Measurements from ENCODE around the gene SNX3.

The SNX3 gene

DNA sequence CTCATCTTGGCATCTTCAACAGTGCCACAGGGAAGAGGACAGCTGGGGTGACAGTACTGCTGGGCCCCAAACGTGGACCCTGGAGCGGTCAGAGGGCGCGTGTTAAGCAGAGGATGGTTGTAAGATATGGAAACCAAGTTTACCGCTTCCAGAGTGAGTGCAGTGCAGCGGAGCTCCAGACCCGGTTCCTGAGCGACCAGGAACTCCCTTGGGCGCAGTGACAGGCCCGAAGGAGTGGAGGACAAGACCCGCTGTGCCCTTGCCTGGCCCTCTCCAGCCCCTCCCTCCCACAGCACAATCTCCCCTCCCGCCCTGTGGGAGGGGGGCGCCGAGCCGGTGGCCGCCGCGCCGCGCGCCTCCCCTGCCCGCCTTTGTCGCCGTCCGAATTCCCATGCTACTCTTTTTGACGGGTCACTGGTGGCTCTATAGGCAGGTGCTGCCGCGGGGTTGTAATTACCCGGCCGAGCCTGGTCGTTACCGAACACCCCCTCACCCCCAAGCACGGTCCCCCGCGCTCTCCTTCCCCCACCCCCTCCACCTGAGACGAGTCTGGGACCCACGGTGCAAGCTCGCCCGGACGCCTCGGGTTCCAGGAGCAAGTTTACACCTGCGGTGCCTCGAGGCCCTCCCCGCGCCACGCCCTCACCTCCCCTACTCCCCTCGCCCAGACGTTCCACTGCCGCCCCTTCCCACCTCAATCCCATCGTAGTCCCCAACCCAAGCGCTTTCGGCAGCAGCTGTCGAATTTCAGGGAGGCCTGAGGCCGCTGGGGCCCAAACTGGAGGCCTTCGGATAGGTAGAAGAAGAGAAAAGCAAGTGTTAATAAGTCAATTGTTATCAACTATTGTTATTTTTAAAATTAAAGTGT is 91.1 kb downstream of the SNX3 start:
- FAIRE-seq: no peak

DNA sequence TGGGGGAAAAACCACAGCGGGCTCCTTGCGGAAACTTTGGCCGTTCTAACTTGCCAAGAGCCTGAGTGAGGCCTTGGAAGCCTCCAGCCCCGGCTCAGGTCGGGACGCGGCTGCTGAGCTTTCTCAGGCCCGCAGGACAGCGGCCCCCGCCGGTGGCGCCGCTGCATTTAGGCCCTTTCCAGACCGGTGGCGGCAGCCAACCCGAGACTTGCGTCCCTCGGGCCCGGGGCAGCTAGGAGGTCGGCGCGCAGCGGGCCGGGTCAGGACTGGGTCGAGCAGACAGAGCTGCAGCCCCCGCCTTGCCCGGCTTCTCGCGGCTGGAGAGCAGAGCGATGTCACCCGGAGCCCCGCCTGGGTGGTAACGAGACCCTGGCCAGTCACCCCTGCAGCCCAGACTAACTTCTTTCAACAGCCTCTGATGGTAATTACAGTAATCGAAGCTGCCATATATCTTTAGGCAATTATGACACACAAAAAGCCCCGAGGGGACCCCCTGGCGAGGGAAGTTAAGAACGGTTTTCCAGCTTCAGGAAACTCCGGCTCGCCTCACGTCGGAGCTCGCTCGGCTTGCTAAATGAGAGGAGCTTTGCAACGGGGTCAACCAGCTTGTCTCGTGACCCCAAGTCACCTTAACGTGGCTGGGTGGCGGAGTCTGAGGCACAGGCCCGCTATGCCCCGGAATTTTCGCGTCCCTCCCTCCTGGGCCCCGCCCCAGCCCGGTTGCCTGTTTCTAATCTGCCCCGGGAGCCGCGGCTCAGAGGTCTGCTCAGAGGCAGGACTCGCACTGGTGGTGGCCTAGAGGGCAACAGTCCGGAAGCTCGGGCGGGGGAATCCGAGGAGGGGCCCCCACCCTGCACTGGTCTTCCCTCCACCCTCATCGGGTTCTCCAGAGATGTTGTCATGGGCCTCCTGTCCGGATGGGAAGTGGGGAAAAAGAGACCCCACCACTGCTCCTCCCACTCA is 92.1 kb downstream of the SNX3 start:
- FAIRE-seq (no peak), DNase-seq (ENCODE audit: insufficient read length, low spot score) (no peak)
- TF ChIP-seq POLR2AphosphoS5 (IDR thresholded peaks at IDR 0.05; ENCODE audit: low read depth, low read length): no peak
- TF ChIP-seq POLR2A (IDR thresholded peaks at IDR 0.05; ENCODE audit: low read depth, low read length): no peak
- no peak for TF ChIP-seq SPI1 (IDR thresholded peaks at IDR 0.05; ENCODE audit: low read depth, low read length)
- TF ChIP-seq TAF1 (IDR thresholded peaks at IDR 0.05; ENCODE audit: low read depth, low read length): no peak
- TF ChIP-seq POU2F2 (IDR thresholded peaks at IDR 0.05; ENCODE audit: low read depth, low read length): no peak
- TF ChIP-seq PAX5 (IDR thresholded peaks at IDR 0.05; ENCODE audit: insufficient read depth, low read length, severe bottlenecking): no peak

More for the DNA sequence above, 91.1 kb downstream of the SNX3 start:
- DNase-seq (ENCODE audit: insufficient read length, low spot score): no peak
- TF ChIP-seq POLR2AphosphoS5 (IDR thresholded peaks at IDR 0.05; ENCODE audit: low read depth, low read length) (no peak), SPI1 (IDR thresholded peaks at IDR 0.05; ENCODE audit: low read depth, low read length) (no peak), PAX5 (IDR thresholded peaks at IDR 0.05; ENCODE audit: insufficient read depth, low read length, severe bottlenecking) (no peak), TAF1 (IDR thresholded peaks at IDR 0.05; ENCODE audit: low read depth, low read length) (no peak), POU2F2 (IDR thresholded peaks at IDR 0.05; ENCODE audit: low read depth, low read length) (no peak), POLR2A (IDR thresholded peaks at IDR 0.05; ENCODE audit: low read depth, low read length) (no peak)

DNA sequence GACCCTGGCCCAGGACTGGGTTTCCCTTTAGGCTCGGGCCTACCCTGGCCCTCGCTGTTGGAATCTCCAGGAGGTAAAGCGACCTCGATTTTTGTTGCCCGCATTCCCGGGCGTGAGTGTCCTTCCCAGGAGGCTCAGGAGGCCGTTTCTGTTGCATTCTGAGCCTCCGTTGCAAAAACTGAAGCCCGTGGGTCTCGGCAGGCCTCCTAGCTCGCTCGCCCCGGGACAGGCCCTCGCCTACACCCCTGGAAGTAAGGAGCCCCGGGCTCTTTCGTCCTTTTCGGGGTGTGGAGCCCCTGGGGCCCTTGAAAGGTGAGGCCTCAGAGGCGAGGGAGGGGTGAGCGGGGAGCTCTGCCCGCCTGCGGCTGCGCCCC is 92.8 kb downstream of the SNX3 start:
- FAIRE-seq (no peak), DNase-seq (ENCODE audit: insufficient read length, low spot score) (no peak)
- no peak for TF ChIP-seq PAX5 (IDR thresholded peaks at IDR 0.05; ENCODE audit: insufficient read depth, low read length, severe bottlenecking)
- TF ChIP-seq SPI1 (IDR thresholded peaks at IDR 0.05; ENCODE audit: low read depth, low read length): no peak
- TF ChIP-seq TAF1 (IDR thresholded peaks at IDR 0.05; ENCODE audit: low read depth, low read length): no peak
- no peak for TF ChIP-seq POLR2A (IDR thresholded peaks at IDR 0.05; ENCODE audit: low read depth, low read length)
- no peak for TF ChIP-seq POU2F2 (IDR thresholded peaks at IDR 0.05; ENCODE audit: low read depth, low read length)
- no peak for TF ChIP-seq POLR2AphosphoS5 (IDR thresholded peaks at IDR 0.05; ENCODE audit: low read depth, low read length)

DNA sequence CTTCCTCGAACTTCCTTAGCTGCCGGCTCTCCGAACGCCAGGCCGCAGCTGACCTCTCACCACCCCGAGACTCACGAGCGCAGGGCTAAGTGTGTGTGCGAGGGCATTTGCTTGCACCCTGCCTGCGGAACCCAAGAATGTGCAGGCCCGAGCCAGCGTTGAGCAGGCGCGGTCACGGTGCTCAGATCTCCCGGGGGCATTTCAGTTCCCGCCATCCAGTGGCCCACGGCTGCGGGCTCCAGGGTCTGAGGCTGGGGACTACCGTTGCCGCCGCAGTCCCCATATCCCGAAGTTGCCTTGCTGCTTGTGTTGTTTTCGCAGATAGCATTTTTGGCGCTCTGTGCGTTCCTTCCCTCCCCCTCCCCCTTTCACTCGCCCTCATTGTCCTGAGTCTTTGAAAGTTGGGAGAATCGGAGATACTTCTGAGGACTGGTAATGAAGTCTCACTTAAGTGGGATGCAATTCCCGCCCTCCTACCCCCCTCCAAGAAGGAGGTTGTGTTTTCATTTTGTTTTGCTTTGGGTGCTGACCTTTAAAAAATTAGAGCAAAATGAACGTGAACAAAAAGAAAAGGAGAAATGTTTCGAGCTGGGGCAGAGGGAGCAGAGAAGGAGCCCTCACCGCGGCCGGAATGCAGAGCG is 93.3 kb downstream of the SNX3 start:
- DNase-seq (ENCODE audit: insufficient read length, low spot score) (no peak), FAIRE-seq (no peak)
- TF ChIP-seq SPI1 (IDR thresholded peaks at IDR 0.05; ENCODE audit: low read depth, low read length) (no peak), POU2F2 (IDR thresholded peaks at IDR 0.05; ENCODE audit: low read depth, low read length) (no peak), TAF1 (IDR thresholded peaks at IDR 0.05; ENCODE audit: low read depth, low read length) (no peak), POLR2A (IDR thresholded peaks at IDR 0.05; ENCODE audit: low read depth, low read length) (no peak), PAX5 (IDR thresholded peaks at IDR 0.05; ENCODE audit: insufficient read depth, low read length, severe bottlenecking) (no peak), POLR2AphosphoS5 (IDR thresholded peaks at IDR 0.05; ENCODE audit: low read depth, low read length) (no peak)

DNA sequence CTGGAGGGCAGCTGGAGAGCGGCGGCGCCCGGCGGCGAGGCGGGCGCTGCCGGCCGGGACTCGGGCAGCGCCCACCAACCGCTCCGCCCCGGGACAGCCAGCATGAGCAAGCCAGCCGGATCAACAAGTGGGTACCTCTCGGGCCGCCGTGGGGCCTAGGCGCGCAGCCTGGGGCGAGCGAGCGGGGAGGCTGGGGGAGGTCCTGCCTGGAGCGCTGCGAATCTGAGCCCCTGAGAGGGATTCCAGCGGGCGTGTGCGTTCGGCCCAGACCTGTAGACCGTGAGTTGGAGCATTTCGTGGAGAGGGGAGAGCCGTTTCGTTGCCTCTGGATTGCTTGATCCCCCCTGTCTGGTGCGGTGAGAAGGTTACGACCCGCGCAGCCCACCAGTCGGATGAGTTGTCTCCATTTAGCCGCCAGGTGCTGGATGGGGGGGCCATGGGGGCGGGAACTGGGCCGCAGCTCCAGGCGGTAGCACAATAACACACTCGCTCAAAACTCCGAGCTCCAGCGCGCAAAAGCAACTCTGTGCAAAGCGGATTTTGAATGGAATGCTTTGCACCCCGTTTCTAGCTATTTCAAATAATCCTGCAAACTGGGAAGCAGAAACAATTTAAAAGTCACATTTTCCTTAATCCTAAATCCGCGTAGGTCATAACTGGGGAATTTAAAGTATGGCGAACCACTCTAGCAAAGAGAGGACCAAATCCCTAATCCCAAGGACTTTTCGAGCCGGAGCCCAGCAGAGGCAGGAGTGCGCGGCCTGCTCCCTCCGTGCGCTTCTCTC is 94.0 kb downstream of the SNX3 start:
- DNase-seq (ENCODE audit: insufficient read length, low spot score): no peak
- no peak for FAIRE-seq
- TF ChIP-seq SPI1 (IDR thresholded peaks at IDR 0.05; ENCODE audit: low read depth, low read length) (no peak), TAF1 (IDR thresholded peaks at IDR 0.05; ENCODE audit: low read depth, low read length) (no peak), POU2F2 (IDR thresholded peaks at IDR 0.05; ENCODE audit: low read depth, low read length) (no peak), POLR2AphosphoS5 (IDR thresholded peaks at IDR 0.05; ENCODE audit: low read depth, low read length) (no peak), POLR2A (IDR thresholded peaks at IDR 0.05; ENCODE audit: low read depth, low read length) (no peak), PAX5 (IDR thresholded peaks at IDR 0.05; ENCODE audit: insufficient read depth, low read length, severe bottlenecking) (no peak)

DNA sequence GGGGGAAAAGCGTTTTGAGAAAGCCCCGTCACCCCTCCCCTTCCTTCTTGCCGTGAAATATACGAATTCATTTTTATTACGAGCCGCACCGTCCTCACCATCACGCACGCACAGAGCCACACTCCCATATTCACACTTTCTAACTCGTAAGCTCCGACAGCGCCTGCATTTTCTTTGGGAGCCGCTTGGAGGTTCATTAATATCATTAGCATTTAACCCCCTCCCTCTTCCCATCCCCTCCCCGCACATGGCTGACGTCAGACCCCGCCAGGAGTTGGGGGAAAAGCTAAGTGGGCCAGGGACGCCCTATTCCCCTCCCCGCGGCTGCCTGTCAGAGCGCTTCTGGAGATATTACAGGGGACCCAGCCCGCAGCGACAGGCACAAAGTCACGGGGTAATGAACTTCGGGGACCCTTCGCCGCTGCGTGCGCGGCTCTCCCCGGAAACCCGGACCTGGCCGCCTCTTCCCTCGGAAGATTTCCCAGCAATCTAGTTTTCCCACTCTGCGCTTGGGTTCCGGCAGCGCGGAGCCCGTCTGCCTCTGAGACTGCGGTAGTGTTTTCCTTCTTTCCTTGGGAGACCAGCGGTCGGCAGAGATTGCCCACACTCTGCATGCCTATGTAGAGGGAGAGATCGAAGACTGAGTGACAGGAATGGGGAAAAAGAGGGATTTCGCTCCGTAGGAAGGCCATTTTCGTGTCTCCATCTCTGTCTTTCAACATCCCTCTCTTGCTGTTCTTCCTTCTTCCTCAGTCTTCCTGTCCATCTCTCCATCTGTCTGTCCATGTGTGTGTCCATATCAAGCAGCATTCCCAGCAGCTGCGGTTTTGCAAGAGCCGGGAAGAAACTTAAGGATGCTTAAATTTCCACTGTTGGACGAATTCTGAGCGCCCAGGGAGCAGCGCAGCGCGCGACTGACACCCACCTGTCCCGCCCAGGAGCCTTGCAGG is 94.9 kb downstream of the SNX3 start, which contains the start of gene NR2E1:
TSS of gene NR2E1 (plus strand) at position 309 of the 950 bp plus-strand sequence. CDS start 744 bp downstream, outside the sequence.
- FAIRE-seq: no peak
- no peak for DNase-seq (ENCODE audit: insufficient read length, low spot score)
- TF ChIP-seq SPI1 (IDR thresholded peaks at IDR 0.05; ENCODE audit: low read depth, low read length) (no peak), POLR2A (IDR thresholded peaks at IDR 0.05; ENCODE audit: low read depth, low read length) (no peak), PAX5 (IDR thresholded peaks at IDR 0.05; ENCODE audit: insufficient read depth, low read length, severe bottlenecking) (no peak), POU2F2 (IDR thresholded peaks at IDR 0.05; ENCODE audit: low read depth, low read length) (no peak), TAF1 (IDR thresholded peaks at IDR 0.05; ENCODE audit: low read depth, low read length) (no peak), POLR2AphosphoS5 (IDR thresholded peaks at IDR 0.05; ENCODE audit: low read depth, low read length) (no peak)

All from GM12891 (cell line).